Loucy (cell line): ENCODE measurements around the gene DGKB.

Experiments used
- H2AFZ ChIP-seq: fragments of 200-600 bp; sonication (generic); 2 replicates; pipeline ENCODE4 v1.6.0; 2016; ENCODE audit warnings: antibody characterized with exemption, mild to moderate bottlenecking, low read length, moderate library complexity
- H3F3A ChIP-seq: fragments of 200-600 bp; 2 replicates; pipeline ENCODE4 v1.6.0; 2016; ENCODE audit warnings: antibody characterized with exemption, low read depth, mild to moderate bottlenecking
- H3K27me3 ChIP-seq: fragments of 200-600 bp; sonication (generic); 2 replicates; pipeline ENCODE4 v1.6.1; 2014; ENCODE audit warnings: low read length, mild to moderate bottlenecking; ENCODE audit not compliant: insufficient read depth, poor library complexity, severe bottlenecking
- H3K36me3 ChIP-seq: fragments of 200-600 bp; sonication (generic); 2 replicates; pipeline ENCODE4 v1.6.1; 2016; ENCODE audit warnings: low read length; ENCODE audit not compliant: insufficient read depth
- H3K4me1 ChIP-seq: fragments of 200-600 bp; sonication (generic); 2 replicates; pipeline ENCODE4 v1.5.1; 2014; ENCODE audit warnings: low read length, mild to moderate bottlenecking; ENCODE audit not compliant: insufficient read depth, poor library complexity, severe bottlenecking
- H3K4me2 ChIP-seq: fragments of 200-600 bp; sonication (generic); 2 replicates; pipeline ENCODE4 v1.6.0; 2014; ENCODE audit warnings: antibody characterized with exemption, low read length, low read depth, mild to moderate bottlenecking; ENCODE audit not compliant: poor library complexity, severe bottlenecking
- H3K4me3 ChIP-seq: fragments of 200-600 bp; sonication (generic); 2 replicates; pipeline ENCODE4 v1.5.1; 2014; ENCODE audit warnings: low read length, mild to moderate bottlenecking, mixed read lengths; ENCODE audit not compliant: poor library complexity, severe bottlenecking
- H3K79me2 ChIP-seq: fragments of 200-600 bp; sonication (generic); 2 replicates; pipeline ENCODE4 v1.6.1; 2014; ENCODE audit warnings: low read length; ENCODE audit not compliant: insufficient read depth
- H3K9ac ChIP-seq: fragments of 200-600 bp; sonication (generic); 2 replicates; pipeline ENCODE4 v1.6.0; 2014; ENCODE audit warnings: mild to moderate bottlenecking, low read depth, low read length, moderate library complexity; ENCODE audit not compliant: poor library complexity, severe bottlenecking
- H3K9me2 ChIP-seq: fragments of 200-600 bp; sonication (generic); replicated peaks from 2 replicates; pipeline ENCODE4 v1.6.1; 2016; ENCODE audit warnings: low read depth, low read length, mixed read lengths
- H3K9me3 ChIP-seq: fragments of 200-600 bp; sonication (generic); 2 replicates; pipeline ENCODE4 v1.6.1; 2014; ENCODE audit warnings: mild to moderate bottlenecking, antibody characterized with exemption, low read length, low read depth; ENCODE audit not compliant: insufficient read depth
- H4K20me1 ChIP-seq: fragments of 200-600 bp; sonication (generic); 2 replicates; pipeline ENCODE4 v1.6.0; 2014; ENCODE audit warnings: antibody characterized with exemption, low read length, mild to moderate bottlenecking; ENCODE audit not compliant: insufficient read depth, poor library complexity, severe bottlenecking
- EZH2phosphoT487 ChIP-seq: fragments of 200-600 bp; IDR thresholded peaks from 2 replicates; pipeline ENCODE4 v1.6.1; 2018; ENCODE audit warnings: antibody characterized with exemption, mild to moderate bottlenecking, moderate library complexity, borderline replicate concordance
- TF ChIP-seq, protein P1 (sequence below): fragments of 200-600 bp; sonication (generic); conservative IDR thresholded peaks from 2 replicates; pipeline ENCODE4 v1.5.1; 2014; ENCODE audit warnings: mild to moderate bottlenecking, antibody characterized with exemption, low read length

The DGKB gene

DNA sequence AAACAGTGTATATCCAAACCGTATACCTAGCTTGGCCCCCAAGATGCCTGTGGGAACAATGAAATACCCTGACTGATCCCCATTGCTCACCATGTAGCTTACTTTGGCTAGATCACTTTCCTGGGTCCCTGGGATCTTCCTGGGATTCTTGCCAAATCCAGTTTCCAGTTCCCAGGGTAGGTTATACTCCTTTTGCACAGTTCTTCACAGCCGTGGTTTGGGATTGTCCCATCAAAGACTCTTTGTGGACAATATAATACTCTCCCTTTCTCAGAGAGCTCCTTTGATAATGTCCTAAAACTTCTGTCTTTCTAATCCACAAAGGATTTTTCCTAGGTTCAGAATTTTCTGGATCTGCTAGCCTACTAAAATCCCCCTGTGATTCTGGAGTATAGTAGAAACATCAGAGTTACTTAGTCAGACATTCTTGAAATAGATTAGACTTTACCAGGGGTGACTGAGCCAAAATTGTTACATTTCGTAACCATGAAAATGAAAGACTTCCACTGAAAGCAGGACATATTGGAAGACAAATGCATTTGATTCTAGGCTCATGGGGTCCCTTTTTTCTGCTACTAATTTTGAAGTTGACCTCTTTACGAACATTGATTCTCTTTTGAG is 524.8 kb downstream of the DGKB start:
- Histone ChIP-seq H4K20me1 (no peaks in the 10 kb centered on the region), H3K9me2 (no peaks in the 10 kb centered on the region), H3K4me3 (no peak overlapping the region), H3K79me2 (no peaks in the 10 kb centered on the region), H3K9me3 (no peaks in the 10 kb centered on the region; the same call in 1 of the 2 replicates), H2AFZ (no peak overlapping the region), H3K36me3 (no peaks in the 10 kb centered on the region), H3K27me3 (no peaks in the 10 kb centered on the region), H3K4me2 (no peak overlapping the region), H3K9ac (no peak overlapping the region), H3F3A (no peaks in the 10 kb centered on the region), H3K4me1 (no peaks in the 10 kb centered on the region)
- TF ChIP-seq EZH2phosphoT487: no peak
- TF ChIP-seq, protein P1, sequence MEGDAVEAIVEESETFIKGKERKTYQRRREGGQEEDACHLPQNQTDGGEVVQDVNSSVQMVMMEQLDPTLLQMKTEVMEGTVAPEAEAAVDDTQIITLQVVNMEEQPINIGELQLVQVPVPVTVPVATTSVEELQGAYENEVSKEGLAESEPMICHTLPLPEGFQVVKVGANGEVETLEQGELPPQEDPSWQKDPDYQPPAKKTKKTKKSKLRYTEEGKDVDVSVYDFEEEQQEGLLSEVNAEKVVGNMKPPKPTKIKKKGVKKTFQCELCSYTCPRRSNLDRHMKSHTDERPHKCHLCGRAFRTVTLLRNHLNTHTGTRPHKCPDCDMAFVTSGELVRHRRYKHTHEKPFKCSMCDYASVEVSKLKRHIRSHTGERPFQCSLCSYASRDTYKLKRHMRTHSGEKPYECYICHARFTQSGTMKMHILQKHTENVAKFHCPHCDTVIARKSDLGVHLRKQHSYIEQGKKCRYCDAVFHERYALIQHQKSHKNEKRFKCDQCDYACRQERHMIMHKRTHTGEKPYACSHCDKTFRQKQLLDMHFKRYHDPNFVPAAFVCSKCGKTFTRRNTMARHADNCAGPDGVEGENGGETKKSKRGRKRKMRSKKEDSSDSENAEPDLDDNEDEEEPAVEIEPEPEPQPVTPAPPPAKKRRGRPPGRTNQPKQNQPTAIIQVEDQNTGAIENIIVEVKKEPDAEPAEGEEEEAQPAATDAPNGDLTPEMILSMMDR: no peak

DNA sequence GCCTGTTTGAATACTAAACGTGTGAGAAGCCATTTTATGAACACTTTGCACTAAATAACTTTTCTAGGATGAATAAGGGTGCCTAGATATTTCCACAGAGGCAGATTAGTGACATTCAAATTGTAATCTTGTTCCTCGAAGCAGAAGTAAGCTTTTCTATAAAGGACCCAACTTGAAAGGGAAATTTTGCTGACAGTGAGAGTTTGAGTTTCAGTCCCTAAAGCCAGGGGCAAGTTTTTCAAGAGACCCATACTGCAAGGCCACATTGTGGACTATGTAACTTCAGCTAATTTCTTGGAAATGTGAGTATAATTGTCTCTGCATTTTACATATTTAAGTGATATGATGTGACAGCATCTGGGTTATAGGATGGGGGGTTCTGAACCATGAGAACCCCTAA is 525.8 kb downstream of the DGKB start:
- Histone ChIP-seq H3K9ac (no peak overlapping the region), H3K36me3 (no peaks in the 10 kb centered on the region), H3F3A (no peaks in the 10 kb centered on the region), H3K27me3 (no peaks in the 10 kb centered on the region), H3K9me2 (no peaks in the 10 kb centered on the region), H3K4me3 (no peak overlapping the region), H2AFZ (no peak overlapping the region), H3K4me2 (no peak overlapping the region), H3K79me2 (no peaks in the 10 kb centered on the region), H4K20me1 (no peaks in the 10 kb centered on the region), H3K9me3 (no peaks in the 10 kb centered on the region; the same call in 1 of the 2 replicates), H3K4me1 (no peaks in the 10 kb centered on the region)
- TF ChIP-seq, protein P1: no peak
- TF ChIP-seq EZH2phosphoT487: no peak

DNA sequence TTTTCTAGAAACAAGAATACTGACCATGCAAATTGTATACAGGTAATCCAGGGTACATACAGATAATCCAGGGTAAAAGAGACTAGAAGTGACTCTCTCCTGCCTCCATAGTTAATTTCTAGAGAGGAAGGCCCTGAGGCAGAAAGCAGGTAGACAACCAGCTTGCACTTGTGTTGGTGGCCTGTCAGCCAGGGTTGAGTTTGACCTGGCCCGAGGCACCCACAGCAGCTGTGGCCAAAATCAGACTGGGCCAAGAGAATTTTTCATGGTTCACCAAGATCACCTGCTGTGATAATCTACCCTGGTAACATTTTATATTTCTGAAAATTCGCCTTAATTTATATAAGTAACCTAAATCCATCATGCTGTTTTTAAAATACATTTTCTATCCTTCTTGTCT is 526.6 kb downstream of the DGKB start:
- H3K27me3 ChIP-seq: no peaks in the 10 kb centered on the region
- H3K4me3 ChIP-seq: no peak overlapping the region
- no peak for TF ChIP-seq EZH2phosphoT487
- TF ChIP-seq, protein P1: no peak
- no peaks in the 10 kb centered on the region for H3K36me3 ChIP-seq
- no peak overlapping the region for H3K9ac ChIP-seq
- no peak overlapping the region for H2AFZ ChIP-seq
- no peaks in the 10 kb centered on the region for H4K20me1 ChIP-seq
- H3K9me3 ChIP-seq: no peaks in the 10 kb centered on the region; the same call in 1 of the 2 replicates
- H3K4me1 ChIP-seq: no peaks in the 10 kb centered on the region
- no peak overlapping the region for H3K4me2 ChIP-seq
- H3F3A ChIP-seq: no peaks in the 10 kb centered on the region
- no peaks in the 10 kb centered on the region for H3K9me2 ChIP-seq
- H3K79me2 ChIP-seq: no peaks in the 10 kb centered on the region
